Forelimb muscle (tissue), 1 donor: Measurements from ENCODE around the gene ZNF467. TPM values are rescaled to one million over a fixed set of nuclear protein-coding genes. Genes with fewer than 3 reads are reported as not detected.

Experiments
- DNase-seq: peaks from one replicate; pipeline ENCODE4 v3.0.0-alpha.2; 2013; ENCODE audit warnings: low read depth
- polyA plus RNA-seq: library from polyadenylated mRNA; unstranded; fragments of 120-200 nt; gene quantifications from one replicate; pipeline ENCODE4 v1.2.1, GENCODE V29; 2013; ENCODE audit not compliant: insufficient read length

ZNF467 gene
- polyA plus RNA-seq, 1 donor, result 7.4 TPM

DNA sequence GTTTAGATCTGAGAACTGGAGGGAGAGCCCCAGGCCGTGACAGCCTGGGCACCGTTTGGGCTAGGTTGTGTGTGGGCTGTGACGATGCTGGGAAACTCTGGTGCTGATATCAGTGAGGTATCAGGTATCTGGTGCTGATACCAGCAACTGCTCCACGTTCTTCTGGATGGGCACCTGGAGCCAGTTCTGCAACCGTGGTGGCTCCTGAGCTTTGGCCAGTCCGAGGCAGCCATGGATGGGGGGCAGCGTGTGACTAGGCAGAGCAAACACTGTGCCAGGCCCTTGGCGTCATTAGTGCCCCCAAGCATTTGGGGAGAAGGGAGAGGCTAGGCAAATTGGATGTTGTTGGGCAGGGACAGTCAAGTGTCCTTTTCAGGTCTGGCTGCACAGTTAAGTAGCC is 57.9 kb downstream of the ZNF467 start:
- no peak for DNase-seq

DNA sequence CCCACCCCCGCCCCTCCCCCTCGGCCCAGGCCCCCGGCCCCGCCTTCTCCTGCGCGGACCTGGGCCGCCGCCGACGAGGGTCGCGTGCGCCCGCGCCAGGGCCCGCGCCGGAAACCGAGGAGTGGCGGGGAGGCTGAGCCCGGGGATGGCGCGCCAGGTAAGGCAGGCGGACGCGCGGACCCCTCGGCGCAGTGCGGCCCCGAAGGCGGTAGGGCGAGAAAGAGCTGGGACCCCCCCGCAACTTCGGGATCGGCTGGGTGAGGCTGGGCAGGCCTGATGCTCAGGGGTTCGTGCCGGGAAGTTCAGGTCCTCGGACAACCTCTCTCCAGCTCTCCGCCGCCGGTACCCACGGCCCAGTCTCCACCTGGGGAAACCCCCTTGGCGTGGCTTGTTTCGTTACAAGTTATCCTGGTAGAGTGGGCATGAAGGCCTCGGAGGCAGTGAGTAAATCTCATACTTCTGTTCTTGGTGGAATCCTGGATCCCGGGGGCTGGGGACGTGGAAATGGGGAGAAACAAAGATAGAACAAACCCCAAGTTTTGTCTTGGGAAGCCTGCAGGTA is 58.4 kb downstream of the ZNF467 start:
- DNase-seq, result no peak

Other genes starting within 250 kb of the ZNF467 start
- gene ZNF862, start 64.8 kb upstream of the ZNF467 start, polyA plus RNA-seq, result 11.4 TPM
- gene ATP6V0E2, start 100.4 kb upstream of the ZNF467 start, polyA plus RNA-seq, result 8.0 TPM